HG02943 (cell line): ENCODE results near the gene PDCD4.

Experiments
- ATAC-seq: cut with Tn5 transposase; IDR thresholded peaks from one replicate; pipeline ENCODE4 v1.9.1; 2021; ENCODE audit warnings: mild to moderate bottlenecking, low read depth, moderate library complexity; ENCODE audit not compliant: unreplicated experiment

Gene PDCD4

DNA sequence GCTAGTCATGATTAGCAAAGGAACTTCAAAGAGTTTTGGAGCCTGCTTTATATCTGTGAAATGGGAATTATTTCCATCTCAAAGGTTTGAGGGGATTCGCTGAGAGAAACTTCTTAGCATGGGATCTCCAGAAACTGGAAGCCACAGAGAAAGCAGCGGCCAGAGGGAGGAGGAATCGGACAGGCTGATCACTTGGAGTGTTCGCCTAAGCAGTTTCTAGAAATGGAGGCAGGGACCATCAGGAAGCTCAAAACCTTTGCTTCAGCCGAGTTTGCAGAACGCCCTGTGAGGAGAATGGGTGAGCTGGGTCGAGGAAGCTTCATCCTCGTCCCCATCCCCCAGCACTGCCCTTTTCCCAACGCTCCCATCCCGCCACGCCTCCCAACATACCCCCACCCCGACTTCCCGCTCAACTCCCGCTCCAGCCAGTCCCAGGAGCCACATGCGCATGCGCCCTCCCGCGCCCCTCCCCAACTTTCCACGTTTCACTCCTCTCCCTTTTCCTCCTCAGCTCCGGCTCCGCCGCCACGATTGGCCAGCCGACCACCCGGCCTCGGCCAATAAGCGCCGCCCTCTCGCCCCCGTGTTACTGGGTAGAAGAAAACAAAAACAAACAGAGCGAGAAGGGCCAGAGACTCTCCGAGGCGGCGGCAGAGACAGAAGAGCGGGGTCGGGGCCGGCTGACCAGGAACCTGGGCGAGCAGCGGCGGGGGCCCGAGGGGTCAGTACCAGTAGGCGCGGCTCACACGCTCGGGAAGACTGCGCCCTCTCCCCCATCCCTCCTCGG is at the start of gene PDCD4:
Gene PDCD4, plus strand, starts transcription at position 631 of the 787 bp plus-strand sequence. CDS start 4,100 bp downstream, outside the sequence.
- ATAC-seq, result peak; percentile 76

DNA sequence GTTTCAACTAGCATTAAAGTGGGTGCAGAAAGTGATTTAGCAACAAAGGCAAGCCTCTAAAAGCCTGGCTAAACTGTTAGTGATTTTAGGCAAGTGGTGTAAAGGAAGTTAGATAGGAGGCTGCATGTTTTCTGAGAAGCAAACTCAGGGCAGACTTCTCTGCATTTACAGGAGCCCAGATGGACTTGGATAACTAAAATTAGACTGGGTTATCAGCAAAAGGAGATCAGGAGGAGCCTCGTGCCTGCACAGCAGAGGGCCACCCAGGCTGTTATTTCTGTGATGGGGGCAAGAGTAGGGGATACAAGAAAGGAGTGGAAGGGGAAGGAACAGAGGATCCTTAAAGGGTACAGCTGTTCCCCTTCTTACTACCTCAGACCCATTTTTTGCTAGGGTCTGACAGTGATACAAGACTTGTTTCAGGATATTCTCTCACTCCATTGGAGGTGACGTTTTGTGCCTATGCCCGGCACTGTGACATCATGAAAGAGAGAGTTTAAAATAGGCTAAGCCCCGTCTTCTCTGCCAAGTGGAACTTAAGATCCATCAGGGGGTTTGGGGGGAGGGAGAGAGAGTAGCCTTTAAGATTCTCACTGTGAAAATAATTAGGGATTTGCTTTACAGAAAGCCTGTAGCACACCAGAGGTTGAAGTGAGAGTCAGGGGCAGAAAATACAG is 49.6 kb upstream of the PDCD4 start:
- no peak for ATAC-seq

DNA sequence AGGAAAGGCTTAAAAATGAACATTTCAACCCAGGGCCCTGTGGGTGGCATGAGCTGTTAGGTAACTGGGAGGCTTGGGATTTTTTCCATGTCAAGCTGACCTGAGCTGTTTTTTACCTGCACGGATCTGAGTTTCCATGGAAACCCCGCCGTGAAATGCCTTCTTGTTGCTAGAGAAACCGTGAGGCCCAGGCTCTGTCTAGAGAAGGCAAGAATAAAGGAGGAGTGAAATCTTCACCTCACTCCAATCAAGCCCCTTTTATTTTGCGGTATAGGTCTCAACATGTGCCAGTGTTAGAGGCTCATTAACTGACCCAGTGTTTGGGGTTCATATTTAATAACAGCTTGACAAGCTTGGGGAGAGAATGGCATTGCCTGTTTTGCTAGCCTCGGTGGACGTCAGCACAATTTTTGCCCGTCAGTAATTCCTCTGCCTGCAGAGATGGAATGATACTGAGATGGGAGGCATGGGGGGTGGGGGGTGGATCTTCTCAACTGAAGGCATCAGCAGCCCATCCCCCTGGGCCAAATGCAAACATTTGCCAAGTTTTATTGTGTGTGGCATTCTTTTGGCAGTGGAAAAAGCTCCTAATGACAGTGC is 48.9 kb upstream of the PDCD4 start:
- ATAC-seq, result no peak

DNA sequence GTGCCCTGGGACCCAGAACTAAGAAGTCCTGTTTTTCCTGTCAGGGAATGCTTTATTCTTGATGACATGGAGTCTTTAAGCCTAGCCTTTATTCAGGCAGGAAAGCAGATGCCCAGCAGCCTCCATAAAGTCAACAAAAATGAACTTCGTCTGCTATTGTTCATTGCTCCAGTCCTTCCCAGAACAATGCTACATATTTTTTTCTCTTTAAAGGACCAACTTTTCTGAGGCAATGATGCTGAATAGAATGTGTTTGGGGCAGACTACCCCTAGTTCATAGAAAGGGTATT is 47.6 kb upstream of the PDCD4 start:
- no peak for ATAC-seq

DNA sequence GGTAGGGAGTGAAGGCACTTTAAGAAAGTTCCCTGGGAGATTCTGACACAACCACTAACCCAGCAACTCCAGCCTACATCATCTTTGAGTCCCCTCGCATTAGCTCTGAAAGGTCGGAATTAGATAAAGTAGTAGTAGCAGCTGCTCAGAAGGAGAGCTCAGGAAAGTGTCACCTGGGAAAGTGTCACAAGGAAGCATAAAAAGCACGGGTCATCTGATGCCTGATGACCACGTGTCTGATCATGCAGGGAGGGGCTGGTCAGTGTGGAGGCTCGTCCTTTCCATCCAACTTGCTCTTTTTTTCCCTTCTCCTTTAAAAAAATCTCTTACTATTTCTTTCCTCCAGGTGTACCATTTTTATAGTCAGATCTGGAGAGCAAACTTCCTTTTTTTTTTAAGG is 47.1 kb upstream of the PDCD4 start:
- ATAC-seq, result no peak

DNA sequence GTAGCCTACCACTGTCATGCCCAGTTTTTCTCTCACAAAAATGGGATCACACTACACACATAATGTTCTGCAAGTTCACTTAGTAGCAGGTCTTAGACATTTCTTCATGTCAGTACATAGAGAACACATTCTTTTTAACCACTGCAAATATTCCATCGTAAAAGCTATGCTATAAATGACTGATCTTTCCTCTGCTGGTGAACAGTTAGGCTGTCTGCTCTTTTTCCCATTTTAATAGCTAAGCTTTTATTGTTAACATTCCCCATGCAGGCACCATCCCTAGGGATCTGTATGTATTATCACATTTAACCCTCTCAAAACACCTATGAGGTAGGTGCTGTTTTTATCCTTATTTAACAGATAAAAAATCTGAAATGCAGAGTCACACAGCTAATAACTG is 46.2 kb upstream of the PDCD4 start:
- ATAC-seq, result no peak

DNA sequence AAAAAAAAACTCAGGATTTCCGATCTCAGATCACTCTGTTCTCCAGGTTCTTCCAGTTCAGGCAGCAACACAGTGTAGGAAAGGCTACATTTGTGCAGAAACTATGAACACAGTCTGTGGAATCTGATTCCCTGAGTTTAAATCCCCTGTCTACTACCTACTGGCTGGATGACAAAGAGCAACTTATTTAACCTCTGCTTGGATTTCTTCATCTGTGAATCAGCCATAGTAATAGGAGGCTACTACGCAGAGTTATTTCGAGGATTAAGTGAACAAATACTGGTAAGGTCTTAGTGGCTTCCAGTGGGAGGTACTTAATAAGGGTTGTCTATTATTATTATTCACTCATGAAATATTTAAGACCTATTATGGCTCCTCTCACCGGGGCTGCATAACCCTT is 44.3 kb upstream of the PDCD4 start:
- ATAC-seq, result no peak

DNA sequence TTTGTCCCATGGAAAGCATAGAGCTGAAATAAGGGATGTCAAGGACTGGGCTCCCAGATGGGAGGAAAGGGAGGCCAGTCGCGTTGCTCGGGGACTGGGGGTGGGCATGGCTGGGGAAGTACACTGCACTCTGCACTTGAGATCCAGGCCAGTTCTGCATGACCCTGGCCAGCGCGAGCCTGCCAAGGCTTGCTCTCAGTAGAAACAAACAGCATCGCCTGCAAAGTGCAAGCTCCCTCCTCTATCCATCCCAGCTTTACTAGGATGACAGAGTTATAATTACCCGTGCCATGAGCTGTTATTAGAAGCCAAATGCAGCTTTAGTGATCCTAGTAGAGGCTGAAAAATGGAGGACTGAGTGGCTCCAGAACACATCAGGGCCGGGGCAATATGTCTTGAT is 43.9 kb upstream of the PDCD4 start:
- no peak for ATAC-seq

DNA sequence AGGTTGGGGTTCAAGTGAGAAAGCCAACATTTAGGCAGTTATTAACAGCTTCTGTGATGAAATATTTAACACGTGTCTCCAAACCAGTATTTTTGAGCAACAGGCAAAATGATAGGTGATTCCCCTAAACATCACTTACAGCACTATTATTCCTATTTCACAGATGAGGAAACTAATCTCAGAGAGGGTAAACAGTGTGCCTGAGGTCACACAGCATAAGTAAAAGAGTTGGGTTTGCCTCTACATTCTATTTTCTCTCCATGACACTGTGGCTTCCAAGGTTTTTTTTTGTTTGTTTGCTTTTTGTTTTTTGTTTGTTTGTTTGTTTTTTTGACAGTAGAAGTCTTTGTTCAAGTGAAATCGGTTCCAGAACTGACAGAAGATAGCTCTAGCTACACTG is 43.2 kb upstream of the PDCD4 start:
- ATAC-seq, result no peak

DNA sequence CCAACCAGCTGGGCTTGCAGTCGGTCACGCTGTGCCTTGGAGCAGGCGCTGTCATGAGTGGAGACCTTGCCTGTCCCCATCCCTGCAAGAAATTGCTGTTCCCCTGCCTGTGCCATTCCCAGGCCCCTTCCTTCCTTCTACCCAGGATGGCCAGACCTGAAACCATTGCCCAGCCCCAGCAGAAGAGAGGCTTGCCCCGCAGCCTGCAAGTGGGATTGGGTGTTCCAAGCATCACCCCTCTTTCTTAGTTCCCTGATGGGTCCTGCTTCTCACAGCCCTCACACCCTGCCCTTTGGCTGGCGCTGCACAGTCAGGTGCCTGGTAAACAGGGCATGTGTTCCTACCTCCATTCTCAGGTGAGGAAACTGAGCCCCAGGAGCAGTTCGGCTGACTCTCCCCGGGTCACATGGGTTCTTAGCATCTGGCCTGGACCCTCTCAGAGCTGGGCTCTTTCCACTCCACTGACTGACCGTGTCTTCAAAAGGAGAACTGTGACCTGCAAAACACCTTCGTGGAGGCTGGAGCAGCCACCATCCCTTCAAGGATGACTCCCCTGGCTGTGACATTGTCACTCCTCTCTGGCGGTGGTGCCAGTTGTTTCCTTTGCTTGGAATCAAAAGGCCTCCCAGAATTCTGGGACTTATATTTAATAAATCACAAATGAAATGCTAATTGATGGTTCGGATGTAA is 41.9 kb upstream of the PDCD4 start:
- ATAC-seq, result no peak

DNA sequence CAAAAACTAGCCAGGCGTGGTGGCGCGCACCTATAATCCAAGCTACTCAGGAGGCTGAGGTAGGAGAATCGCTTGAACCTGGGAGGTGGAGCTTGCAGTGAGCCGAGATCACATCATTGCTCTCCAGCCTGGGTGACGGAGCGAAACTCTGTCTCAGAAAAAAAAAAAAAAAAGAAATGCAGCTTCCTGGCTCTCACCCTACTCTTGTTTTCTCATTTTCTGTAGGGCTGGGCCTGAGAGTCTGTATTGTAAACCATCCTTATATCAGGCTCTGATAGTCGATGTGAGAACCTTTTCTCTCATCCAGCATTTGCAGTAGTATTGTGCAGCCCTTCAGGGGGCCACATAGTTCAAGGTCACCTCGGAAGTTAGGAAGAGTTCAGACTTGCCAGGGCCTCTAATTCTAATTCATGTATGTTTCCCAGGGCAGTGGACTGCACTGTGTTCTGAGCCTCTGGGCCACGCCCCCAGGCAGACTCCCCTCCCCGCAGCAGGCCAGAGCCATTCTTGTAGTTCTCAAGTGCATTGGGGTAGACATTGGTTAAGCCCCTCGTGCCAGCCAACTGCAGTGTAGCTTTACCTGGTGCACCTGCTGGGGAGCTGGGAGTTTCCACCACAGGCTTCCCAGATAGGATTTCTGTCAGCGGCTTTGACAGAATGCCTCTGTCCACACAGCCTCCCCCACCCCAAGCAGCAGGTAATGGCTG is 38.3 kb upstream of the PDCD4 start:
- ATAC-seq, result no peak

DNA sequence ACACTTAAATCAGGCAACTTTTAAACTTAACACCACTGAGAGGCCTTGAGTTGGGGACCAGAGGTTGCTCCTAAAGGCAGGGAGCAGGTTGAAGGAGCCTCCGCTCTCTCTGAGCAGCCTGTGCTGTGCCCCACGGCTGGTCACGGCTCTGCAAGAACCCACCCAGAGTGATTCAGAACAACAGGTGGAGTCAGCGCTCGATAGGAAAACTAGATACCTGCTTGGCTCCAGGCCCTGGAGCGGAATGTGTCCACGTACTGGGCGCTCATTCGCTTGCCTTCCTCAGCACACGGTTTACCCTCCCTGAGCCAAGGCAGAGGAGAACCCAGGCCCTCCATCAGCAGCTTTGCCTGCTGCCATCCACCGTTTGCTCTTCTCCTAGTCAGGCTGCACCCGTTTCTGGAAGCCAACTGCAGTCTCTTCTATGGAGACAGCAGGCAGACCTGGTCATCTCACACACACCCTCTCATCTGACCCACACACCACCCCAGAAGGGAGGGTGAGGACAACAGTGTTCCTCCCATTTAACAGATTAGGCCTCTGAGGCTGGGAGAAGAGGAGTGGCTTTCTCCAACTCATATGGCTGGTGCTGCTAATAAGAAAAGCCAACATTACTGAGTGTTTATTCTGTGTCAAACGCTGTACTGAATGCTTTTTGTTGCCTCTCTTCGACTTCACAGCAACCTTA is 37.6 kb upstream of the PDCD4 start:
- ATAC-seq, result no peak

DNA sequence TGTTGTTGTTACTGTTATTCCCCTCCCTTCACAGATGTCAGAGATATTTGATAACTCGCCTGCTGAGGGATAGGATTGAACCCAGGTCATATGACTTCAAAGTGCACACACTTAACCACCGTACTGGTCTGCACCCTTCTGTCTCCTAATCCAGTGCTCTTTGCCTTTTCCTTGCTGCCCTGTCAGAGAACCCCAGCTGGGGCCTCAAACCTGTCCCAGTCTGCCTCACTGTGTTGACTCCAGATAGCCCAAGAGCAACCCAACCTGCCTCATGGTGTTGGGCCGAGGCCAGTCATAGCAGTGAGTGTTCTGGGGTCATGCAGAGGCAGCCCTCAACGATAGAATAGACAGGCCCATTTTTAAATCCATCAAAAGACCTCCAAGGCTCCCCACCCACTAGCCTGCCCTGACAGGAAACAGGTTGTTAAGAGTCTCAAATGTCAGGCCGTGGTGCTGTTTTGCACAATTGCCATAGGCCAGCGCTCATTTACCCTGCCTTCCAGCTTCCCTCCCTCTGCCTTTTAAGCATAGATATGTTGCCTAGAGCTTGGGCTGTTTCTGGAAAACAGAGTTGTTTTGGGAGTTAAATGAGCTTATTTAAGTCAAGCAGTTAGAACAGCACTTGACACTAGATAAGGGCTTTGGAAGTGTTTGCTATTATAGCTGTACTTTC is 37.0 kb upstream of the PDCD4 start:
- no peak for ATAC-seq

DNA sequence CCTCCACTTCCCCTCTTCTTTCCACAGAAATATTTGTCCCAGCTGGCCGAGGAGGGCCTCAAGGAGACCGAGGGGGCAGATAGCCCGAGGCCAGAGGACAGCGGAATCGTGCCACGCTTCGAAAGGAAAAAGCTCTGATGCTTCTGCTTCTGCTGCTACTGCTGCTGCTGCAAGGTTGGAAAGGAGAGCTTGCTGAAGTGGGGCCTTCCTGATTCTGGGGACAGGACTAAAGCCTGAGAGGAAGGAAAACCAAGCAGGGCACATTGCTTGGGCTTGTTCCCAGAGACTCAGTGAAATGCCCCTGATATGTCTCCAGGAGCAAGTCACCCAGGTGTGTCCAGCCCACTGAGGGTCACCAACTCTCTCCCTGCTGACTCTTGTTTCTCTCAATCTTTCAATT is 35.9 kb upstream of the PDCD4 start:
- ATAC-seq, result no peak

DNA sequence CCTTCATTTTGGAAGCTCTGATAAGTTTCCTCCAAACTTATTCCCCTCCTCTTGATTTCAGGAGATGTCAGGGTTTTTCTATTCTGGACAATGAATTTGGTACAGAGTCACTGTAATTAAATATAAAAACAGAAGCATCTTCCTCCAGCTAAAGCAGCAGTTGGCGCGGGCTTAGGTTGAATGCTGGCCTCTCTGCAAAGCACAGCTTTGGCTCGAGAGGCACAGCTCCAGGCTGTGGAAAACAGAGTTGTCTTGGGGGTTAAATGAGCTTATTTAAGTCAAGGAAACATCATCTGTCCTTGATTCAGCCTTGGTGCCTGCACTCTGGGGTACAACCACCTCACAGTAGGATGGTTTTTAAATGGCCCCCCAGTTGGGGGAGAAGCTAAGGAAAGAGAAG is 35.0 kb upstream of the PDCD4 start:
- ATAC-seq, result no peak

DNA sequence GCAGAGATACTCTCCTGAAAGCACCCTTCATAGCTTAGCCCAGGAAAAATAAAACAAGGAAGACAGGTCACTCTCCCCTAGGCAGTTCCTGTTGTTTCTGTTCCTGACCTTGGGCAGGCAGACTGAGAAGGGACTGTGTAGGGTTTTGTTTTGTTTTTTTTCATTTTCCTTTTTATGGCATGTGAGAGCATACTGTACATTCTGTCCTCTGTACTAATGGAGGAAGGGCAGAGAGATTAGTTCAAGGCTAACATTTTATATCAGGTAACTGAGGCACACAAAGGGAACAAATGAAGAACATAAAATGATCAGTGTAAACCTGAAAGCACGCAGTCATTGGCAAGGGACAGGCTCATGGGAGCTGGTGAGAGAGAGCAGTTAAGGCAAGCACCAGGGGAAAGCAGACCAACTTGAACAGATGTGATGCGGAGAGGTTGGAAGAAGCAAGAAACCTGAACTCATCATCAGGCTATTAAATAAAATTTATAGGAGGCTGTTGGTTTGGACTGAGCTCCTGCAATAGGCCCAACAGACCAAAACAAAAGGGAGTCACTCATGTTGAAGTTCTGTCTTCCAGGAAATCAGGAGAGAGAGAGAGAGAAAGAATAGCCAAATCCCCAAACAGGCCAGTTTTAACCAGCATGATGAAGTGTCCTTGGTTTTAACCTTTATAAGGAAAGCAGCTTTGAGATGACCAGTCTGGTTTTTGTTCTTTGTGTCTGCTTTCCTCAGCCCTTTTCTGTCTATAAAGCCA is 34.1 kb upstream of the PDCD4 start:
- ATAC-seq, result no peak

DNA sequence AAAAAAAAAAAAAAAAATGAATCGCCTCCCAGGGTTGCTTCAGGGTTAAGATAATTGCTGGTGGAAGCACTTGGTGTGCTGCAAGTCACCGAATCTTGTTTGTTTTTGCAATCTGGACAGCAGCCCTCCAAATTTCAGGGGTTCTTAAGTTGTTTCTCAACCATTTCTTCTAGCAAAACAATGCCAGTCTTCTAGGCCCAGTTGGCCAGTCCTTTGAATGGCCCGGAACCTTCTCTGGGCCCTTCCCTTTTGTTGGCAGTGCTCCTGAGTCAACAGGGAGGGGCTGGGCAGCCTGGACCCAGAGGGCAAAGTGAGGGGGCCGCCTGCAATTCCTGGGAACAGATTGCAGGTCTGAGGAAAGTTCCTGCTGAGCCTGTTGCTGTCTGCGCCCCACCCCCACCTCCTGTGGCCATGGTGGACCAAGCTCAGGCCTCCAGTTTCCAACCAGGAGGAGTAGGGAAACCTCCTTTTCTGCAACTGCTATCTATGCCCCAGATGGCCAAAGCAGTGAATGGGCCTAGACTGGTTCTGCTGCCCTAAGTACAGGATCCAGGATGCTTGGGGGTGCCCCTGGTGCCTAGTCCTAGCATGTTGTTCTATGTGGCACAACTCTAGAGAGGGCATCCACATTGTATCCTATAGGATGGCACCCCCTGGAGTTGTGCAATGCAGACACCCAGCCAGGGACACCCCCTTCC is 31.4 kb upstream of the PDCD4 start:
- ATAC-seq, result no peak

DNA sequence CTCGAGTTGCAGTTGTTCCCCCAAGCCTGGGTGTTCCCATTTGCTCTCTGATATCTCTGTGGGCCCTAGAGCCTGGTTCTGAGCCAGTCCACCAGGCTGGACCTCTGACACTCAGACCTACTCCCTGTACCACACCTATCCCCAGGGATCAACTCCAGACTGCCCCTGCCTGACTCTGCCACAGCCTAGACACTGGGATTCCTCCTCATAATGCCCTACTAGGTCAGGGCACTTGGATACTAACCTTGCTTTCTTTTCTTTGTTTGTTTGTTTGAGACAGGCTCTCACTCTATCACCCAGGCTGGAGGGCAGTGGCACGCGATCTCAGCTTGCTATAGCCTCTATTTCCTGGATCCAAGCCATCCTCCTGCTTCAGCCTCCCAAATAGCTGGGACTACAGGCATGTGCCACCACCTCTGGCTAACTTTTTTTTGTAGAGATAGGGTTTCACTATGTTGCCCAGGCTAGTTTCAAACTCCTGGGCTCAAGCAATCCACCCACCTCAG is 30.8 kb upstream of the PDCD4 start:
- no peak for ATAC-seq
